Right lung (tissue), 5 donors: ENCODE results near the gene CYP2D6. TPM values are rescaled to one million over a fixed set of nuclear protein-coding genes. Genes with fewer than 3 reads are reported as not detected.

Experiments
- DNase-seq, 2 donors: peaks; one replicate each; pipeline ENCODE4 v3.0.0-alpha.2; 2013
- polyA plus RNA-seq, 5 donors: library from polyadenylated mRNA; unstranded; fragments of 120-200 nt; gene quantifications; one replicate each; pipeline versions ENCODE4 v1.2.1 to v1.2.3, GENCODE V29; 2013; ENCODE audit warnings: inconsistent platforms in 1 of 5, low replicate concordance in 1 of 5; ENCODE audit not compliant: insufficient read length in 5 of 5, insufficient read depth in 1 of 5

CYP2D6 gene
- polyA plus RNA-seq, 5 donors: 3.1 to 5.4 (median 4.0) TPM

GRCh38 chr22:42084874-42085273 is 45.7 kb downstream of the CYP2D6 start:
- DNase-seq: no peak

- no peak for DNase-seq
Observed at GRCh38 chr22:42083119-42083518, 47.5 kb downstream of the CYP2D6 start.

GRCh38 chr22:42080287-42080686 is 50.3 kb downstream of the CYP2D6 start:
- no peak for DNase-seq

GRCh38 chr22:42079319-42080251 is 51.0 kb downstream of the CYP2D6 start, which contains the start of gene SMDT1:
Gene SMDT1, plus strand, starts transcription at chr22:42079700. Its CDS starts 69 bp downstream, at chr22:42079769.
- DNase-seq: peak; percentile 98 to 99

- DNase-seq: no peak
Observed at GRCh38 chr22:42078469-42079318, 51.9 kb downstream of the CYP2D6 start.

GRCh38 chr22:42077486-42078125 is 53.0 kb downstream of the CYP2D6 start:
- DNase-seq: no peak

- DNase-seq: no peak
Observed at GRCh38 chr22:42076764-42077485, 53.7 kb downstream of the CYP2D6 start.

Other genes with a start within 250 kb of the CYP2D6 start
- gene SHISA8, start 215.7 kb downstream of the CYP2D6 start, polyA plus RNA-seq: under 1 TPM in 3 of 5 donors, not detected in 2; 0.08 to 0.27 (median 0.21) TPM
- 1 to 10 TPM; 1.5 to 3.0 (median 1.8) TPM for gene TNFRSF13C, start 204.0 kb downstream of the CYP2D6 start, polyA plus RNA-seq
- gene CENPM, start 183.7 kb downstream of the CYP2D6 start, polyA plus RNA-seq: 10 to 100 TPM; 11.6 to 17.4 (median 15.6) TPM
- gene SEPTIN3, start 161.4 kb downstream of the CYP2D6 start, polyA plus RNA-seq: 1 to 10 TPM; 1.3 to 1.7 (median 1.4) TPM
- 1 to 10 TPM; 2.3 to 4.4 (median 3.6) TPM for gene WBP2NL, start 132.0 kb downstream of the CYP2D6 start, polyA plus RNA-seq
- gene NAGA, start 60.0 kb downstream of the CYP2D6 start, polyA plus RNA-seq: 10 to 100 TPM; 25.4 to 28.9 (median 28.2) TPM
- 10 to 100 TPM; 12.7 to 22.1 (median 14.5) TPM for gene PHETA2, start 56.6 kb downstream of the CYP2D6 start, polyA plus RNA-seq
- gene SMDT1, start 51.1 kb downstream of the CYP2D6 start, polyA plus RNA-seq: 100 to 1,000 TPM in 3 of 5 donors, 10 to 100 TPM in 2; 73.4 to 118 (median 103) TPM
- gene NDUFA6, start 40.0 kb downstream of the CYP2D6 start, polyA plus RNA-seq: 100 to 1,000 TPM in 2 of 5 donors, 10 to 100 TPM in 3; 69.4 to 117 (median 95.0) TPM
- gene TCF20, start 139.8 kb upstream of the CYP2D6 start, polyA plus RNA-seq: 10 to 100 TPM; 20.6 to 24.9 (median 23.2) TPM